GM21447 (cell line): ENCODE measurements around the gene PCDHGC4.

Experiments used
- ATAC-seq: cut with Tn5 transposase; IDR thresholded peaks from one replicate; pipeline ENCODE4 v1.9.1; 2021; ENCODE audit not compliant: unreplicated experiment

The PCDHGC4 gene

DNA sequence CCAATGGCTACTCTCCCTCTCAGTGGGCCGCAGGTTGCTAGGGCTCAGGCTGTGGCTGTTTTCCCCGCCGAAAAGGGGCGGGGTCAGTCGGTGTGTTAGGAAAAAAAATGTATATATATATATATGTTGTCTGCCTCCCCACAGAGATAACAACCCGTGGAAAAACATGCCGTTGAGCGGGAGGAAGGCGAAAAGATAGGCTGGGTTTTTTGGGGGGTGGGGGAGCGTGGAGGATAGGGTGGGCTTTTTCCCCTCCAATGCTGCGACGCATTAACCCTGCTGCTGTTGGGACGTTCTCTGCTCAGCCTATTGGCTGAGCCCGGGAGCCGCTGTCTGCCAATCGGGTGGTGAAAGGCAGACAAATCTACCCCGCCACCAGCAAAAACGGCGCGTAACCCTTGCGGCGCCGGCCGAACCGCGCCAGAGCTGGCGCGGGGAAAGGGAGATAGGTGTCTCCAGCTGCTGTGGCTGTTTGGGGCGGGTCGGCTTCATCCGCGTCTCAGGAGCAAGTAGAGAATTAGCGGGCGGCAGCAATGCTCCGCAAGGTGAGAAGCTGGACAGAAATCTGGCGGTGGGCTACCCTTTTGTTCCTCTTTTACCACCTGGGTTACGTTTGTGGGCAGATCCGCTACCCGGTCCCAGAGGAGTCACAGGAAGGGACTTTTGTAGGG is at the start of gene PCDHGC4:
Gene PCDHGC4 (plus strand): TSS at position 390 of the 671 bp plus-strand sequence. CDS start 144 bp downstream, at position 534.
- ATAC-seq, result no peak

DNA sequence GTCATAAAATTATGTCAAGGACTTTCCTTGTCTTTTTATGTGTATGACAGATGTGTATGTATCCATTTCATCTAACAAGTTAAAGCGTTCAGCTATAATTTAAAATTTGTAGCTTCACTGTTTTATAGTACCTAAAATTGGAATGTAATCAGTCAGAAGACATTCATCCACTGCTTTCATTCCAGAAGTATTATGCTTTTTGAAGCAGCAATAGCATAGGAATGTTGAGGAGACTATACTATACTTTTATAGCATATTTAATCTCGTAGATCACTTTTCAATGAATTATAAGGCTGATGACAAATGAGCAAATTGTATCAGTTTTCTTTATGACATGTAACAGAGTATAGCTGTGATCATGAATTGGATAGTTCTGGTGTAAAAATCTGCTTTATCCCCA is 47.6 kb upstream of the PCDHGC4 start:
- no peak for ATAC-seq

DNA sequence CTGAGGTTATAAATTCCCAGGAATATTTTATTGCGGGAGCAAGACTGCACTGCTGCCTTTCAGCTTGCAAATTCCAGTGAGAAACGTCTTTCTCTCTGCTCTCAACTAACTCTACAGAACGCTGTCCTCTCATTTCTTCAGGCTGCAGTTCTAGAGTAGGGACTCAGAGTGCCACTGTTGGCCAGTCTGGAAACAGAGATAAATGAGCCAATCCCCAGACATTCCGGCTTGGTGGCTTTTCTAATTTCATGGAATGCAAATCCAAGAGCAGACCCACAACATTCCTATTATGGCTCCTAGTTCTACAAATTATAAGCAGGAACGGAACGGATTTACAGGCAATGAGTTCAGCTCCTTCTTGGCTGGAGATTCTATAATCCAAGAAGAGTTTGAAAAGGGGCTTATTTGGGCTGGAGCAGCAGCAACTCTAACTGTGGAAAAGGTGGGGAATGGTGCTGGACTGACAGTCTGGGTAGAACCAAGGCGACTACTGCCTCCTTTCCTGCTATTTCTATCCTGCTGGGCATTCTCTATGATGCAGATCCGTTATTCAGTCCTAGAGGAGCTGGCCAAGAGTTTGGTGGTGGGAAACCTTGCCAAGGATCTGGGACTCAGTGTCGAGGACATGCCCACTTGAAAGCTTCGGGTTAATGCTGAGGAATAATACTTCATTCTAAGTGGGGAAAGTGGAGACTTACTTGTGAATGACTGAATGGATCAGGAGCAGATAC is 45.3 kb upstream of the PCDHGC4 start:
- no peak for ATAC-seq

DNA sequence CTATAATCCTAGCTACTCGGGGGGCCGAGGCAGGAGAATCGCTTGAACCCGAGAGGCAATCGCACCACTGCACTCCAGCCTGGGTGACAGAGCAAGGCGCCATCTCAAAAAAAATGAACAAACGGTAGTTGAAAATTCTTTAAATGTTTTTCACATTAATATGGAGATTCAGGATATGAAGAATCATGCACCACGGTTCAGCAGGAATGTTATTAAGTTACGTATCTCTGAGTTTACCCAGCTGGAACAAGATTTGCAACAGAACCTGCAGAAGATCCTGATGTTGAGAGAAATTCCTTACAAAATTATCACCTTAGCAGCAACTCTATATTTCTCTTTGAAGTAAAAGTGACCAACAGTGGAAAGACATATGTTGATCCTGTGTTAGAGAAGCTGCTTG is 44.5 kb upstream of the PCDHGC4 start:
- no peak for ATAC-seq

DNA sequence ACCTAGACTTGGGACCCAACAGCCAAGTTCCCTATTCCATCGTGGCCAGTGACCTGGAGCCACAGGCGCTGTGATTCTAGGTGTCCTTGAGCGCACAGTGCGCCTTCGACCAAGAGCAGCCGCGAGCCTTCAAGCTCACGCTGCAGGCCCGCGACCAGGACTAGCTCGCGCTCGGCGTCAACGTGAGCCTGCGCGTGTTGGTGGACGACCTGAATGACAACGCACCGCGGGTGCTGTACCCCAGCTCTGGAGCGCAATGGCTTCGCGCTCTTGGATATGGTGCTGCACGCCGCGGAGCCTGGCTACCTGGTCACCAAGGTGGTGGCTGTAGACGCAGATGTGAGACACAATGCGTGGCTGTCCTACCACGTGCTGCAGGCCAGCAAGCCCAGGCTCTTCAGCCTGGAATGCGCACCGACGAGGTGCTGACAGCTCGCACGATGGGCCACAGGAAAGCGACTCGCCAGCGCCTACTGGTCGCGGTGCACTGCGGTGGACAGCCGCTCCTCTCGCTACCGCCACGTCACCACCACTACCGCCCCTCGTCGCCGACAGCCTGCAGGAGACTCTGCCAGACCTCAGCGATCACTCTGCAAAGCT is 43.2 kb upstream of the PCDHGC4 start:
- ATAC-seq, result no peak

DNA sequence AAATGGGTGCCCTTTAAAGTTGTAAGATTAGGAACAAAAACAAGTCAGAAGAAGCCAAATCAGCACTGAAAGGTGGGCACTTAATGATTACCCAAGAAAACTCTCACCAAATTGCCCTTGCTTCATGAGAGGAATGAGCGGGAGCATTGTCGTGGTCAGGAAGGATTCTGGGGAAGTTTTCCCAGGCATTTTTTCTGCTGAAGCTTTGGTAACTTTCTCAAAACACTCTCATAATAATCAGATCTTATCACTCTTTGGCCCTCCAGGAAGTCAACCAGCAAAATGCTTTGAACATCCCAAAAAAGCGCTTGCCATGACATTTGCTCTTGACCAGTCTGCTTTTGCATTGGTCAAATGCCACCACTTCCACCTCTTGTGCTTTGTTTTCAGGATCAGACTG is 19.5 kb upstream of the PCDHGC4 start:
- ATAC-seq, result no peak

DNA sequence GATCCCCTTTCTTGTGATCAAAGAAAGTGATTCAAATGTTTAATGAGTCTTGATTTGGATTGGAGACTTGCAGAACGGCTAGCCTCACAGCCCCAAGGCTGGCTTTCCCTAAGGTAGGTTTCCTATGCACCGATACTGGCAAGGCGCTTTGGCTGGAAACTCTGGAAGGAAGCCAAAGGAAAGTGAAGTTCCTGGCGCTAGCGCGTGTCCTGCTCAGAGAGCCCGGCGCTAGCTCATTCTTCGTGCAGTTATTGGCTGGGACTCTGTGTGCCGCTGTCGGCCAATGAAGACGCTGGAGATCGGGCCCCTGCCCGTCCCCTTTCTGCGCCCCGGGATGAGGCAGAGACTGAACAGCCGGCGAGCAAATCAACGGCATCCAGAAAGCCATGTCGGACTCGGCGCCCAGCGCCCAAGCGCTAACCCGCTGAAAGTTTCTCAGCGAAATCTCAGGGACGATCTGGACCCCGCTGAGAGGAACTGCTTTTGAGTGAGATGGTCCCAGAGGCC is 9.2 kb upstream of the PCDHGC4 start, which contains the start of gene PCDHGC3:
Gene PCDHGC3 (plus strand): TSS at position 342 of the 507 bp plus-strand sequence. CDS start 151 bp downstream, at position 493.
- peak; percentile 98 for ATAC-seq

DNA sequence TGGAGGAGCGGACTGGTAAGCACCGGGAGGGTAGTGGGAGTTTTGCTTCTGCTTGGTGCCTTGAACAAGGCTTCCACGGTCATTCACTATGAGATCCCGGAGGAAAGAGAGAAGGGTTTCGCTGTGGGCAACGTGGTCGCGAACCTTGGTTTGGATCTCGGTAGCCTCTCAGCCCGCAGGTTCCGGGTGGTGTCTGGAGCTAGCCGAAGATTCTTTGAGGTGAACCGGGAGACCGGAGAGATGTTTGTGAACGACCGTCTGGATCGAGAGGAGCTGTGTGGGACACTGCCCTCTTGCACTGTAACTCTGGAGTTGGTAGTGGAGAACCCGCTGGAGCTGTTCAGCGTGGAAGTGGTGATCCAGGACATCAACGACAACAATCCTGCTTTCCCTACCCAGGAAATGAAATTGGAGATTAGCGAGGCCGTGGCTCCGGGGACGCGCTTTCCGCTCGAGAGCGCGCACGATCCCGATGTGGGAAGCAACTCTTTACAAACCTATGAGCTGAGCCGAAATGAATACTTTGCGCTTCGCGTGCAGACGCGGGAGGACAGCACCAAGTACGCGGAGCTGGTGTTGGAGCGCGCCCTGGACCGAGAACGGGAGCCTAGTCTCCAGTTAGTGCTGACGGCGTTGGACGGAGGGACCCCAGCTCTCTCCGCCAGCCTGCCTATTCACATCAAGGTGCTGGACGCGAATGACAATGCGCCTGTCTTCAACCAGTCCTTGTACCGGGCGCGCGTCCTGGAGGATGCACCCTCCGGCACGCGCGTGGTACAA is 8.5 kb upstream of the PCDHGC4 start:
- peak; percentile 25 for ATAC-seq

DNA sequence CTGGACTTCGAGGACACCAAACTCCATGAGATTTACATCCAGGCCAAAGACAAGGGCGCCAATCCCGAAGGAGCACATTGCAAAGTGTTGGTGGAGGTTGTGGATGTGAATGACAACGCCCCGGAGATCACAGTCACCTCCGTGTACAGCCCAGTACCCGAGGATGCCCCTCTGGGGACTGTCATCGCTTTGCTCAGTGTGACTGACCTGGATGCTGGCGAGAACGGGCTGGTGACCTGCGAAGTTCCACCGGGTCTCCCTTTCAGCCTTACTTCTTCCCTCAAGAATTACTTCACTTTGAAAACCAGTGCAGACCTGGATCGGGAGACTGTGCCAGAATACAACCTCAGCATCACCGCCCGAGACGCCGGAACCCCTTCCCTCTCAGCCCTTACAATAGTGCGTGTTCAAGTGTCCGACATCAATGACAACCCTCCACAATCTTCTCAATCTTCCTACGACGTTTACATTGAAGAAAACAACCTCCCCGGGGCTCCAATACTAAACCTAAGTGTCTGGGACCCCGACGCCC is 7.7 kb upstream of the PCDHGC4 start:
- no peak for ATAC-seq

DNA sequence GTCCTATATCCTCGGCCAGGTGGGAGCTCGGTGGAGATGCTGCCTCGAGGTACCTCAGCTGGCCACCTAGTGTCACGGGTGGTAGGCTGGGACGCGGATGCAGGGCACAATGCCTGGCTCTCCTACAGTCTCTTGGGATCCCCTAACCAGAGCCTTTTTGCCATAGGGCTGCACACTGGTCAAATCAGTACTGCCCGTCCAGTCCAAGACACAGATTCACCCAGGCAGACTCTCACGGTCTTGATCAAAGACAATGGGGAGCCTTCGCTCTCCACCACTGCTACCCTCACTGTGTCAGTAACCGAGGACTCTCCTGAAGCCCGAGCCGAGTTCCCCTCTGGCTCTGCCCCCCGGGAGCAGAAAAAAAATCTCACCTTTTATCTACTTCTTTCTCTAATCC is 7.0 kb upstream of the PCDHGC4 start:
- no peak for ATAC-seq

DNA sequence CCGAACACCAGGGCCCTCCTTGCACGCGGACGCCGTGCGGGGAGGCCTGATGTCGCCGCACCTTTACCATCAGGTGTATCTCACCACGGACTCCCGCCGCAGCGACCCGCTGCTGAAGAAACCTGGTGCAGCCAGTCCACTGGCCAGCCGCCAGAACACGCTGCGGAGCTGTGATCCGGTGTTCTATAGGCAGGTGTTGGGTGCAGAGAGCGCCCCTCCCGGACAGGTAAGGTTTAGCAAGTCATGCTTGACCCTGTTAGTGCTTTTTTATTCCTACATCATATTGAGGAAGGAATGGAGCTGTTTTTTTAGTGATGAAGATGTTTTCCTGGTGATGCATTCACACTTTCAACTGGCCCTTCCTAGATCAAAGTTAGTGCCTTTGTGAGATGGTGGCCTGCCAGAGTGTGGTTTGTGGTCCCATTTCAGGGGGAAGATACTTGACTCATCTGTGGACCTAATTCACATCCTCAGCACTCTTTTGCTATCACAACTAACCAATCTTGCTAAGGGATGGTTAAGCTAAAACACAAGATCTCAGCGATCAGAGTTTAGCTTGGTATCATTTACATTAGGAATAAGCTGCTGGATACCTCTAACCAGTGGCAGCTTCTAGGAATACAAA is 6.4 kb upstream of the PCDHGC4 start:
- no peak for ATAC-seq

DNA sequence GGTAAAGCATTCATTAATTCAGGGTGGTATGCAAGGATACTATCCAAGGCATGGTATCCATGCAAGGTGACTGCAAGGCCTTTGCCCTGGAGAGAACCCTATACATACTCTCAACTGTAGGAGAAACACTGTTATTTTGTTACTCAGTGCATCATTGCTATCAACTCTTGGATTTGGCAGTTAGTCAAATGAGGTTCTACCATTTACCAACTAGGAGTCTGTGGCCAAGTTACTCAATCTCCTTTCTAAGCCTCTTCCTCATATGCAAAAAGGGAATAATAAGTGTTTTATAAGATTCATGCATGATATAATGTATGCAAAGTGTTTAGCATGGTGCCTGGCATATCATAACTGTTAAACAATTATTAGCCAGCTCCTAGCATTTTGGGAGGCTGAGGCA is 5.1 kb upstream of the PCDHGC4 start:
- no peak for ATAC-seq

DNA sequence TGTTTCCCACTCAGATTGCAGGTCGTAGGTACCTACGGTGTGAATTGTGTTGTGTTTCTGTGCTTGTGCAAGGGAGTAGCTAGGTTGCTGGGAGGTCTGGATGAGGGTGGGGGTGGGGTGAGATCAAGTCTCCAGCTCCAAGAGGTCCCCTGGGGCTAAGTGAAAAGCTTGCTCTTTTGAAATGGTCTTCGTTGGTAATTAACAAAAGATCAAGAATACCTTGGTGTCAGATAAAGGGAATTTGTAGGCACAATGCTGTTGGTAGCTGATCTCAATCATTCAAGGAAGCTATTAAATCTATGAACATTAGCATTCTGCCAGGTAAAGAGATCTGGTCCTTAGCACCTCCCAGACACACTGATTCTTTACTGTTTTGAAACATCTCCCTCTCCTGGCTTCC is 928 bp upstream of the PCDHGC4 start:
- no peak for ATAC-seq

DNA sequence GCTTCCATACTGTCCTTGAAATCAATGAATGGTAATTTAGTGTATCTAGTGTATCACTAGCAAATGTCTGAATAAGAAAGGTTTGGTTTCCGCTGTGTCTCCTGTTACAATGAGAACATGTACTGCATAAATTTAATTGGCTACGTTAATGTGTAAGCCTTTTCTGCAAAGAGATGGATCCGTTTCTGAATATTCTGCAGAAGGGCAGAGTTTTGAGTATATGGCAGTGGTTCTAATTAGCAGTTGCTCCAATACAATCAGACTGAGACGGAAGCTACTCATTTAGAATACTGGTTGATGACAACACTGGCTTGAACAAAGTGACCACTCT is 555 bp upstream of the PCDHGC4 start:
- no peak for ATAC-seq

DNA sequence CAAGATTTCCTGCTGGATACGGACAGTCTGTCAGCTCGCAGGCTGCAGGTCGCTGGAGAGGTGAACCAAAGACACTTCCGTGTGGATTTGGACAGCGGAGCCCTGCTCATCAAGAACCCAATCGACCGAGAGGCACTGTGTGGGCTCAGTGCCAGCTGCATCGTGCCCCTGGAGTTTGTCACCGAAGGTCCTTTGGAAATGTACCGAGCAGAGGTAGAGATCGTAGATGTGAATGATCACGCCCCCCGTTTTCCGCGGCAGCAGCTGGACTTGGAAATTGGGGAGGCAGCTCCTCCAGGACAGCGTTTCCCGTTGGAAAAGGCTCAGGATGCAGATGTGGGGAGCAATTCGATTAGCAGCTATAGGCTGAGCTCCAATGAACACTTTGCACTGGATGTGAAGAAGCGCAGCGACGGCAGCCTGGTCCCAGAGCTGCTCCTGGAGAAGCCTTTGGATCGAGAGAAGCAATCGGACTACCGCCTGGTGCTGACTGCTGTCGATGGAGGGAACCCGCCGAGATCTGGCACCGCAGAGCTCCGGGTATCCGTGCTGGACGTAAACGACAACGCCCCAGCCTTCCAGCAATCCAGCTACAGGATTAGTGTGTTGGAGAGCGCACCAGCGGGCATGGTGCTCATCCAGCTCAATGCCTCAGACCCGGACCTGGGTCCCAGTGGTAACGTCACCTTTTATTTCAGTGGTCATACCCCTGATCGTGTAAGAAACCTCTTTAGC is 658 bp downstream of the PCDHGC4 start:
- ATAC-seq, result no peak

DNA sequence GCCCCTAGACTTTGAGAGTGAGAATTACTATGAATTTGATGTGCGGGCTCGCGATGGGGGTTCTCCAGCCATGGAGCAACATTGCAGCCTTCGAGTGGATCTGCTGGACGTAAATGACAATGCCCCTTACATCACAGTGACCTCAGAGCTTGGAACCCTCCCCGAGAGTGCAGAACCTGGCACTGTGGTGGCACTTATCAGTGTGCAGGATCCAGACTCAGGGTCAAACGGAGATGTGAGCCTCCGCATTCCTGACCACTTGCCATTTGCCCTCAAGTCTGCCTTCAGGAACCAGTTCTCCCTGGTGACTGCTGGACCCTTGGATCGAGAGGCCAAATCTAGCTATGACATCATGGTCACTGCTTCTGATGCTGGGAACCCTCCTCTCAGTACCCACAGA is 1.3 kb downstream of the PCDHGC4 start:
- no peak for ATAC-seq

DNA sequence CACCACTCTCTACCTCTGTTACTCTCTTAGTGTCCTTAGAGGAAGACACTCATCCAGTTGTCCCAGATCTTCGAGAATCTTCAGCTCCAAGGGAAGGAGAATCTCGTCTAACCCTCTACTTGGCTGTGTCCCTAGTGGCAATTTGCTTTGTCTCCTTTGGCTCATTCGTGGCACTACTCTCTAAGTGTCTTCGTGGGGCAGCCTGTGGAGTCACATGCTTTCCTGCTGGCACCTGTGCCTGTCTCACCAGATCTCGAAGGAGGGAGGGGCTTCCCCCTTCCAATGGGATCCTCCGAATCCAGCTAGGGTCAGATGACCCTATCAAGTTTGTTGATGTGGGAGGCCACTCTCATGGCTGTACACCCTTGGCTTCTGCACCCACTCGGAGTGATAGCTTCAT is 2.3 kb downstream of the PCDHGC4 start:
- ATAC-seq, result no peak

DNA sequence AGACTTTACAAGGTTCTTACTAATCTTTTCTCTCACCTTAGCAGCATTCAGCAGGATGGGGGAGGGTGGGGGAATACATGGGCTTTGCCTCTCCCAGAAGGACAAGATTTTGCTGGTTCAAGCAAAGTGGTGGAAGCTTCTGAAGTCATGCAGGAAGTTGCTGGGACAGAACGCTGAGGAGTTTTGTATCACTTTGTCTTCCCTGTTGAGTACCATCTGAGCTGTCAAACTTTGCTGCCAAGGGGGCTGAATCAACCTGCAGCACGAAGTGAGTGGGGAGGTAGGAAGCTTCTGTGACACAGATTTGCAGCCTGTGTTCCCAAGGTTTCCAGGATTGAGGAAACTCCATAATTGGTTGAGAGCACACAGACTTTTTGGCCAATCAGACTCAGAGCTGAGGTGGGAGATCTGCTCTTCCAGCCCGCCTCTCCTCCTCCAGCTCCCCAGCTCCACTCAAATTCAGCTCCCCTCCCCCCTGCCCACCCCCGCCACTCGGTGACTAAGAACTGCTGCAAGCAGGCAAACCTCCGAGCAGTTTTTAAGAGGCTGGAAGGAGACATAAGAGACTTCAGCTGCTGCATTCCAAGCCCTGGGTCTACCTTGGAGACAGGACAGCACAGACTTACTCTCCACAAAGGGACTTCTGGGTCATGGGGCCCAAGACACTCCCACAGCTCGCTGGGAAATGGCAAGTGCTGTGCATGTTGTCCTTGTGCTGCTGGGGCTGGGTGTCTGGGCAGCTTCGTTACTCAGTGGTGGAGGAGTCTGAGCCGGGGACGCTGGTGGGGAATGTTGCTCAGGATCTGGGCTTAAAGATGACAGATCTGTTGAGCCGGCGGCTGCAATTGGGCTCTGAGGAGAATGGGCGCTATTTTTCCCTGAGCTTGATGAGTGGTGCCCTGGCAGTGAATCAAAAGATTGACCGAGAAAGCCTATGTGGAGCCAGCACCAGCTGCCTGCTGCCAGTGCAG is 4.0 kb downstream of the PCDHGC4 start, which contains the start of gene PCDHGC5:
Gene PCDHGC5 (plus strand): TSS at position 491 of the 971 bp plus-strand sequence. CDS start 160 bp downstream, at position 651.
- no peak for ATAC-seq

DNA sequence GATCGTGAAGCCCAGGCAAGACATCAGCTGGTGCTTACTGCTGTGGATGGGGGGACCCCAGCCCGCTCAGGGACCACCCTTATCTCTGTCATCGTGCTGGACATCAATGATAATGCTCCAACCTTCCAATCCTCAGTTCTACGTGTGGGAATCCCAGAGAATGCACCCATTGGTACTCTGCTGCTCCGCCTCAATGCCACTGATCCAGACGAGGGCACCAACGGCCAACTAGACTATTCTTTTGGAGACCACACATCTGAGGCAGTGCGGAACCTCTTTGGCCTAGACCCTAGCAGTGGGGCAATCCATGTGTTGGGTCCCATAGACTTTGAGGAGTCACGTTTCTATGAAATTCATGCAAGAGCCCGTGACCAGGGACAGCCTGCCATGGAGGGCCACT is 5.0 kb downstream of the PCDHGC4 start:
- no peak for ATAC-seq
